ENCODE measurements around the gene KIRREL3.

The KIRREL3 gene

GRCh38 chr11:126653040-126653439 is 347.5 kb downstream of the KIRREL3 start:
- H2AFZ ChIP-seq (ENCODE audit: low read depth): no peak overlapping the region

GRCh38 chr11:126647735-126648134 is 352.8 kb downstream of the KIRREL3 start:
- Histone ChIP-seq H2AFZ (ENCODE audit: low read depth) (no peak overlapping the region), H3K27ac (no peak overlapping the region), H3K4me1 (ENCODE audit: low read depth, poor library complexity, severe bottlenecking) (peaks cover 2% of the 10 kb centered on the region), H3K4me2 (no peak overlapping the region), H3K36me3 (ENCODE audit: insufficient read depth) (no peaks in the 10 kb centered on the region), H4K20me1 (ENCODE audit: insufficient read depth) (no peaks in the 10 kb centered on the region), H3K9ac (no peak overlapping the region), H3K79me2 (ENCODE audit: insufficient read depth, low read depth) (no peaks in the 10 kb centered on the region), H3K27me3 (ENCODE audit: insufficient read depth, low read depth) (no peaks in the 10 kb centered on the region), H3K4me3 (IDR thresholded peaks at IDR 0.05; ENCODE audit: insufficient read depth, low read depth, low read length) (no peak overlapping the region)
- TF ChIP-seq CTCF (conservative IDR thresholded peaks at IDR 0.05; ENCODE audit: low read depth, low read length): no peak

More at GRCh38 chr11:126653040-126653439, 347.5 kb downstream of the KIRREL3 start:
- Histone ChIP-seq H3K4me2 (peak overlapping the region; percentile 13; the same call in 1 of the 2 replicates), H3K27me3 (ENCODE audit: insufficient read depth, low read depth) (no peaks in the 10 kb centered on the region), H4K20me1 (ENCODE audit: insufficient read depth) (no peaks in the 10 kb centered on the region), H3K9ac (no peak overlapping the region), H3K4me3 (IDR thresholded peaks at IDR 0.05; ENCODE audit: insufficient read depth, low read depth, low read length) (no peak overlapping the region), H3K4me1 (ENCODE audit: low read depth, poor library complexity, severe bottlenecking) (peaks cover 40% of the 10 kb centered on the region), H3K27ac (peak overlapping the region; percentile 78; the same call in 1 of the 2 replicates), H3K36me3 (ENCODE audit: insufficient read depth) (no peaks in the 10 kb centered on the region), H3K79me2 (ENCODE audit: insufficient read depth, low read depth) (no peaks in the 10 kb centered on the region)
- no peak for TF ChIP-seq CTCF (conservative IDR thresholded peaks at IDR 0.05; ENCODE audit: low read depth, low read length)

- TF ChIP-seq CTCF (conservative IDR thresholded peaks at IDR 0.05; ENCODE audit: low read depth, low read length): no peak
- Histone ChIP-seq H3K9ac (no peak overlapping the region), H3K79me2 (ENCODE audit: insufficient read depth, low read depth) (no peaks in the 10 kb centered on the region)
Measured at GRCh38 chr11:126646701-126647557, 353.6 kb downstream of the KIRREL3 start.

GRCh38 chr11:126645186-126645585 is 355.4 kb downstream of the KIRREL3 start:
- Histone ChIP-seq H3K27me3 (ENCODE audit: insufficient read depth, low read depth) (no peaks in the 10 kb centered on the region), H3K79me2 (ENCODE audit: insufficient read depth, low read depth) (no peaks in the 10 kb centered on the region), H3K27ac (no peak overlapping the region), H3K4me3 (IDR thresholded peaks at IDR 0.05; ENCODE audit: insufficient read depth, low read depth, low read length) (no peak overlapping the region), H3K9ac (no peak overlapping the region), H3K4me1 (ENCODE audit: low read depth, poor library complexity, severe bottlenecking) (no peaks in the 10 kb centered on the region), H4K20me1 (ENCODE audit: insufficient read depth) (no peaks in the 10 kb centered on the region), H3K4me2 (no peak overlapping the region), H2AFZ (ENCODE audit: low read depth) (no peak overlapping the region), H3K36me3 (ENCODE audit: insufficient read depth) (no peaks in the 10 kb centered on the region)
- no peak for TF ChIP-seq CTCF (conservative IDR thresholded peaks at IDR 0.05; ENCODE audit: low read depth, low read length)

More at GRCh38 chr11:126646701-126647557, 353.6 kb downstream of the KIRREL3 start:
- Histone ChIP-seq H3K4me1 (ENCODE audit: low read depth, poor library complexity, severe bottlenecking) (no peaks in the 10 kb centered on the region), H3K27me3 (ENCODE audit: insufficient read depth, low read depth) (no peaks in the 10 kb centered on the region), H3K4me3 (IDR thresholded peaks at IDR 0.05; ENCODE audit: insufficient read depth, low read depth, low read length) (no peak overlapping the region), H4K20me1 (ENCODE audit: insufficient read depth) (no peaks in the 10 kb centered on the region), H2AFZ (ENCODE audit: low read depth) (no peak overlapping the region), H3K36me3 (ENCODE audit: insufficient read depth) (no peaks in the 10 kb centered on the region), H3K4me2 (no peak overlapping the region), H3K27ac (no peak overlapping the region)
